ENCODE measurements around the gene EDDM13. TPM values are rescaled to one million over a fixed set of nuclear protein-coding genes. Genes with fewer than 3 reads are reported as not detected.

EDDM13 gene
- total and polyA plus RNA-seq, 2 of the 8 experiments (the other 6 are each of a cell fraction or from before 2014, with no cell fraction given): not detected

- Histone ChIP-seq H3K4me2 (ENCODE audit: insufficient read depth in 1 of 2, low read depth in 2 of 2, low read length in 2 of 2) (no peak overlapping the region), H3K36me3 (ENCODE audit: control insufficient read depth in 2 of 4, insufficient read depth in 4 of 4, low read length in 3 of 4) (no peaks in the 10 kb centered on the region), H3K4me3 (ENCODE audit: extremely low read depth in 1 of 4, insufficient read depth in 2 of 4, low read depth in 3 of 4, low read length in 4 of 4) (no peak overlapping the region), H4K20me1 (replicated peaks in 1 of 2; ENCODE audit: control insufficient read depth in 1 of 2, insufficient read depth in 2 of 2, low read length in 2 of 2) (no peaks in the 10 kb centered on the region), H2BK15ac (ENCODE audit: low read length) (no peak overlapping the region), H3K56ac (replicated peaks; ENCODE audit: insufficient read length, low read depth, low read length) (no peak overlapping the region), H2BK20ac (ENCODE audit: low read length) (no peak overlapping the region), H3K79me2 (ENCODE audit: control insufficient read depth in 1 of 2, insufficient read depth in 2 of 2, low read length in 2 of 2) (no peaks in the 10 kb centered on the region), H2BK12ac (ENCODE audit: low read depth, low read length) (no peak overlapping the region; the same call in 1 of the 2 replicates), H3K23ac (ENCODE audit: insufficient read length) (no peak overlapping the region), H3K9me3 (ENCODE audit: insufficient read depth in 2 of 2, low read depth in 1 of 2, low read length in 1 of 2) (peaks cover 14 to 15% of the 10 kb centered on the region in 2 experiments), H3K14ac (ENCODE audit: insufficient read length) (no peak overlapping the region), H3K4ac (replicated peaks; ENCODE audit: insufficient read length, low read depth, low read length) (no peak overlapping the region), H3K18ac (ENCODE audit: extremely low read depth, low read length) (0 out of 2 replicates have a peak overlapping the region, but pooled peaks have one; percentile 38), H2BK120ac (replicated peaks; ENCODE audit: low read depth, low read length) (no peak overlapping the region), H2AK5ac (ENCODE audit: low read depth, low read length) (no peak overlapping the region), H3K27ac (ENCODE audit: low read depth, low read length) (no peak overlapping the region), H2AFZ (ENCODE audit: low read length) (no peak overlapping the region; the same call in 1 of the 2 replicates), H2BK5ac (ENCODE audit: low read depth, low read length) (no peak overlapping the region), H4K8ac (ENCODE audit: extremely low read depth, insufficient read depth, low read length) (no peak overlapping the region), H3K4me1 (replicated peaks in 1 of 4; ENCODE audit: control insufficient read depth in 3 of 4, insufficient read depth in 4 of 4, low read length in 3 of 4) (peaks cover 0 to 6% (median 4%) of the 10 kb centered on the region in 4 experiments; a peak in 6 of 7 replicates), H4K91ac (replicated peaks; ENCODE audit: insufficient read length, low read length) (no peak overlapping the region), H3K79me1 (ENCODE audit: low read depth, low read length) (no peaks in the 10 kb centered on the region), H3K9ac (replicated peaks in 1 of 4; ENCODE audit: extremely low read depth in 1 of 4, low read depth in 3 of 4, low read length in 3 of 4) (no peak overlapping the region), H3K23me2 (ENCODE audit: low read depth, low read length) (no peaks in the 10 kb centered on the region), H3K27me3 (replicated peaks in 1 of 4; ENCODE audit: control insufficient read depth in 3 of 4, extremely low read depth in 1 of 4, insufficient read depth in 3 of 4, low read length in 3 of 4) (no peaks in the 10 kb centered on the region; a peak in 1 of 7 replicates), H4K5ac (ENCODE audit: insufficient read length, low read depth, low read length) (no peak overlapping the region)
- FAIRE-seq (no peak), DNase-seq (ENCODE audit: low read depth in 1 of 2, low spot score in 2 of 2) (no peak)
- CTCF ChIA-PET (ENCODE audit: partially characterized antibody): interaction anchor here (1.1 to 4.3 kb wide), 18 partner anchors 12 to 281 kb away, joined by 3 to 30 read pairs (median 8); partner anchors contain the start of gene ZNF582
- TF ChIP-seq JUND (IDR thresholded peaks at IDR 0.05; ENCODE audit: low read length) (no peak), SIRT6 (IDR thresholded peaks at IDR 0.05; ENCODE audit: low read length) (no peak), ZNF274 (IDR thresholded peaks at IDR 0.05; ENCODE audit: borderline replicate concordance, extremely low read depth, low read length) (no peak), HDAC2 (IDR thresholded peaks at IDR 0.05; ENCODE audit: borderline replicate concordance in 1 of 2, low read depth in 2 of 2, low read length in 2 of 2) (no peak)
- TF ChIP-seq, protein P1, sequence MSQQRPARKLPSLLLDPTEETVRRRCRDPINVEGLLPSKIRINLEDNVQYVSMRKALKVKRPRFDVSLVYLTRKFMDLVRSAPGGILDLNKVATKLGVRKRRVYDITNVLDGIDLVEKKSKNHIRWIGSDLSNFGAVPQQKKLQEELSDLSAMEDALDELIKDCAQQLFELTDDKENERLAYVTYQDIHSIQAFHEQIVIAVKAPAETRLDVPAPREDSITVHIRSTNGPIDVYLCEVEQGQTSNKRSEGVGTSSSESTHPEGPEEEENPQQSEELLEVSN (IDR thresholded peaks at IDR 0.05): no peak
- POLR2A ChIA-PET (ENCODE audit: partially characterized antibody): interaction anchor here (2.7 kb wide), 1 partner anchor 21 kb away, joined by 14 read pairs; no protein-coding TSS in a partner anchor
- 85% methylated on average over 7 of the region's 7 CpGs; no CpG with 5 or more reads in 1 of the 2 experiments for WGBS, 2 experiments (ENCODE audit: extremely low coverage in 1 of 2, insufficient coverage in 1 of 2, insufficient read length in 1 of 2, insufficient replicate concordance in 2 of 2, low coverage in 1 of 2, low lambda C conversion rate in 2 of 2, missing lambda C conversion rate in 1 of 2)
Observed at GRCh38 chr19:56347163-56347778, 74.7 kb downstream of the EDDM13 start.
